GOT3 (cell line): ENCODE data around the gene ATP13A2.
A peak's percentile ranks its signal among the peaks of the same experiment; 100 is the strongest.

ENCODE experiments used
- DNase-seq: peaks from one replicate; lab custom pipeline; 2025; ENCODE audit warnings: mixed read lengths; lab: John Stamatoyannopoulos, UW

The ATP13A2 gene, protein sequence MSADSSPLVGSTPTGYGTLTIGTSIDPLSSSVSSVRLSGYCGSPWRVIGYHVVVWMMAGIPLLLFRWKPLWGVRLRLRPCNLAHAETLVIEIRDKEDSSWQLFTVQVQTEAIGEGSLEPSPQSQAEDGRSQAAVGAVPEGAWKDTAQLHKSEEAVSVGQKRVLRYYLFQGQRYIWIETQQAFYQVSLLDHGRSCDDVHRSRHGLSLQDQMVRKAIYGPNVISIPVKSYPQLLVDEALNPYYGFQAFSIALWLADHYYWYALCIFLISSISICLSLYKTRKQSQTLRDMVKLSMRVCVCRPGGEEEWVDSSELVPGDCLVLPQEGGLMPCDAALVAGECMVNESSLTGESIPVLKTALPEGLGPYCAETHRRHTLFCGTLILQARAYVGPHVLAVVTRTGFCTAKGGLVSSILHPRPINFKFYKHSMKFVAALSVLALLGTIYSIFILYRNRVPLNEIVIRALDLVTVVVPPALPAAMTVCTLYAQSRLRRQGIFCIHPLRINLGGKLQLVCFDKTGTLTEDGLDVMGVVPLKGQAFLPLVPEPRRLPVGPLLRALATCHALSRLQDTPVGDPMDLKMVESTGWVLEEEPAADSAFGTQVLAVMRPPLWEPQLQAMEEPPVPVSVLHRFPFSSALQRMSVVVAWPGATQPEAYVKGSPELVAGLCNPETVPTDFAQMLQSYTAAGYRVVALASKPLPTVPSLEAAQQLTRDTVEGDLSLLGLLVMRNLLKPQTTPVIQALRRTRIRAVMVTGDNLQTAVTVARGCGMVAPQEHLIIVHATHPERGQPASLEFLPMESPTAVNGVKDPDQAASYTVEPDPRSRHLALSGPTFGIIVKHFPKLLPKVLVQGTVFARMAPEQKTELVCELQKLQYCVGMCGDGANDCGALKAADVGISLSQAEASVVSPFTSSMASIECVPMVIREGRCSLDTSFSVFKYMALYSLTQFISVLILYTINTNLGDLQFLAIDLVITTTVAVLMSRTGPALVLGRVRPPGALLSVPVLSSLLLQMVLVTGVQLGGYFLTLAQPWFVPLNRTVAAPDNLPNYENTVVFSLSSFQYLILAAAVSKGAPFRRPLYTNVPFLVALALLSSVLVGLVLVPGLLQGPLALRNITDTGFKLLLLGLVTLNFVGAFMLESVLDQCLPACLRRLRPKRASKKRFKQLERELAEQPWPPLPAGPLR

GRCh38 chr1:17011439-17012307 is at the start of gene ATP13A2:
Gene ATP13A2 (minus strand): TSS chr1:17011928. CDS start chr1:17011738, 190 bp downstream.
- no peak for DNase-seq

- no peak for DNase-seq
These were observed 49.8 kb upstream of the ATP13A2 start for GRCh38 chr1:17061486-17061885.

DNA sequence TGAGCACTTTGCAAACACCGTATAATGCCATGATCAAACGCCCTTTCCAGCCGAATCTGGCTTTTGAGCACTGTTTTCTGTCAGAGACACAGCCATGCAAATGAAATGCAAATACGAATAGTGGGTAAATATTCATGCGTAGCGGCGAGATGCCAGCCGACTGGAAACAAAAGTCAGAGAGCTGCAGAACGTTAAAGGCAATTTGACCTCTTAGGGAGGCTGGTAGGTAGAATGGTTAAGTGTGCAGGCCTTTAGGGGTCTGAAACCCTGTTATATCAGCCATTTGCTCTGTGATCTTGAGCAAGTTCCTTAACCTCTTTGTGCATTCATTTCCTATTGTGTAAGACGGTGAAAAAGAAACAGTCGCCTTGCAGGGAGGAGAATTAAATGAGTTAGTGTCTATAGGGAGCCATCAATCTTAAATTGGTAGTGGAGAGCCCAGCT is 48.6 kb upstream of the ATP13A2 start:
- DNase-seq = no peak

DNA sequence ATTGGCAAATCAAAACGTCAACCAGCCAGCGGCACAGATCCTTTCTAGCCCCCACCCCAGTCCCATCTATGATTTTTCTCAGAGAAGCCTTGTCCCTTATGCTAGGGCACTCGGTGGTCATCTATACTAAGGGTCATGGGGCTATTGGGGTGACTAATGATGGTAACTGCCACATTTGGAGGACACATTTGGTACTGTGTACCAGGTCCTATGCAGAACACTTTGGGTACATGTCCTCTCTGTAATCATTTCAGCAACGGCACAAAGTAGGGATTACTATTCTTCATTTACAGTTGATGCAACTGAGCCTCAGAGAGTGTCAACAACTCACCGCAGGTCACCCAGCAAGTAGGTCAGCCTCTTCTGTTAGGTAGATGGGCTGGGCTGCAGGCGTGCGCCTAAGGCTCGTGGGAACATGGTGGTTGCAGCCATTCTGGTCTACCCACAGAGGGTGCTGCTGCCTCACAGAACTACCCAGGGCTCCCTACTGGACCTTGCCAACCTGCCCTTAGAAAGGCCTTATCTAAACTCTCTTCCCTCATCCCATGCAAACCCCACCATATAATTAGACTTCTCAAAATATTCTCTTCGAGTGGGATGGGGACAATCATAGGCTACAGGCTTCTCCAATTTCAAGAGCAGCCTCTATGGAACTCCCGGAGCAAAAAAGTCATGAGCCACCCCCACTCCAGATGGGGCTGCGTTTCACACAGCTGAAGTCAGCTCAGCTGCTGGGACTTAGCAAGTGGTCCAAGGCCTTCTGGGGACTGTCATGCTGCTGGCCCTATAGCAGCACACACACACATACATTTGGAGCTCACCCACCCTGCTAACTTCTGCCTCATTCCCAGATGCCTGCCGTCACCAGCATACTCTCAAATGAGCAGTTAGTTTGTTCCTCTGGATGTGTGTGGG is 47.9 kb upstream of the ATP13A2 start:
- DNase-seq = peak; percentile 6

- no peak for DNase-seq
These were observed 44.8 kb upstream of the ATP13A2 start for GRCh38 chr1:17056551-17056950.

- DNase-seq = no peak
These were observed 44.1 kb upstream of the ATP13A2 start for GRCh38 chr1:17055801-17056200.

DNA sequence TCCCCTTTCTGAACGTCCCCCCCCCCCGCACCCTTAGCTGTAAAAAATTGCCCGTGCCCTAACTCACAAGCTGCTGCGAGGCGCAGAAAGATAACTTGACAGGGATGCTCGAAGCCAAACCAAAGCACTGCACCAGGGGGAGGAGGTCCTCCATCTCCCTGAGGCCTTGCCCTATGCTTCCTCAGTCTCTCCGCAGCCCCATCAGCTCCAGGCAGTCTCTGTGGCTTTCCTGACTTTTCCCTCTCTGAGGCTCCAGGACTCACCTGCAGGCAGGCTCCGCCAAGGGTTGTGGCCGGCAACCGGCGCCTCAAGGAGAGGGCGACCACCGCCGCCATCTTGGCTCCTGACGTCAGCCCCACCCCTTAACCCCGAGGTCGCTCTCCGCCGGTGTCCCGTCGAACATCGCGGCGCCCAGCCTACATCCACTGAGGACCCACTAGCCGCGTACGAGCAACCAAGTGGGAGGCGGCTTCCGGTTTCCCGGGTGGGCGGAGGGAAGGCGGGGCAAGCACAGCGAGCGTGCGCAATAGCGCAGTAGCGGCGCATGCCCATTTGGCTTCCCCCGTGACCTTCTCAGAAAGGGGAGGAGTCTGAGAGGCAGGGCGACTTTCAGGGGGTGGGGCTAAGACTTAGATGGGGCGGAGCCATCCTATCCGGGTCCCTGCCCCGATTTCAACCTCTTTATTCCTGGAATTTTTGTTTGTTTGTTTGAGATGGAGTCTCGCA is 42.1 kb upstream of the ATP13A2 start, which contains the start of gene SDHB:
Gene SDHB, minus strand, starts transcription at position 348 of the 726 bp plus-strand sequence. Its CDS starts 13 bp downstream, at position 335.
- DNase-seq = peak; percentile 91

DNA sequence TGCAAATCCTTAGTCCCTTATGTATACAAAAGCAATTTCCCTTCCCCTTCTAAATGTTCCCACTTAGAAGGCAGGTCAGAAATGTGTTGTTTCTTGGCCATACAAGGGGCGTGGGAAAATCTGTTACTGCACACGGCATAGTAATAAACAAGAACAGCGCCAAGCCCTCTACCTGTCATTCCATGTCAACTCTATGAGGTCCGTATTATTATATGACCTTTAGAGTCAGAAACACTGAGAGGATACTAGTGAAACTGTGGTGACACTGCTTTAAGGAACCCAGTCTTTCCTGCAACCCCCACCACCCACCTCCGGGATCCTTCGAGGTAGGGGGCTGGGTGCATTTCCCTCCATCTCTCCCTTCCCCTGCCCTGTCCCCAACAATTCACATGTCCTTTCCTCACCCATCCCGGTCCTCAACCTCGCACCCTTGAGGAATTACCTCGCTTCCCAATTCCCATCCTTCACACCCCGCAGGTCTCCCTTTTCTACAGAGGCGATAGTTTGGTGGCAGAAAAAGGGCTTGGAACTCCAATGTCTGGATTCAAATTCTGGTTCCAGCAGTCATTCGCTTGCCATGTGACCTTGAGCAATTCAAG is 41.5 kb upstream of the ATP13A2 start:
- DNase-seq = no peak

DNA sequence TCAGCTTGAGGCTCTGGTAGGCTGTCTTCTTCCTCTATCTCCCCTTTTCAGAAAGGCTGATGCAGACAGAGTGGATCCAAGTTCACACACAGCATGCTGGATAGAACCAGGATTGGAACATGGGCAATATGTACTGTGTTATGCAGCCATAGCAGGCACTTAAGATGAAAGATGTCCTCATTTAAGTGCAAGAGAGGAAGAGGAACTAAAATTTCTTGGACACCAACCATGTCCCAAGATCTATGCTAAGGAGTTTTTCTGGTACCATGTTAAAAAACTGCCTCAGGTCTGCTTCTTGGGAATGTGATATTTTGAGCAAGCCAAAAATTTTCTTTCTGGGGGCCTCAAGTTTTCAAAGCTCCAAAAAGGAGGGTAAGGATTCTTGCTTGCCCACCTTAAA is 40.9 kb upstream of the ATP13A2 start:
- no peak for DNase-seq

GRCh38 chr1:17052038-17052437 is 40.3 kb upstream of the ATP13A2 start:
- DNase-seq = no peak

DNA sequence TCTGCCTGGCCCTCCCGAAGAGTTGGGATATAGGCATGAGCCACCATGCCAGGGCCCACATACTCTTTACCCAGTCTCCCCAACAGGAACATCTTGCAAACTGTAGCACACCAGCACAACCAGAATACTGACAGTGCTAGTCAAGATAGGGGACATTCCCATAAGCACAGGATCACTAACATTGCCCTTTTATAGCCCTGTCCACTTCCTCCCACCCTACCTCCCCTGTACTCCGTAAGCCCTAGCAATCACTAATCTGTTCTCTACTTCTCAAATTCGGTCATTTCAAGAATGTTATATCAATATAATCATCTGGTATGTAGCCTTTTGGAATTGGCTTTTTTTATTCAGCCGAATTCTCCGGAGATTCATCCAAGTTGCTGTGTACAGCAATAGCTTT is 36.2 kb upstream of the ATP13A2 start:
- DNase-seq = no peak

- no peak for DNase-seq
These were observed 34.6 kb upstream of the ATP13A2 start for GRCh38 chr1:17046334-17046657.

DNA sequence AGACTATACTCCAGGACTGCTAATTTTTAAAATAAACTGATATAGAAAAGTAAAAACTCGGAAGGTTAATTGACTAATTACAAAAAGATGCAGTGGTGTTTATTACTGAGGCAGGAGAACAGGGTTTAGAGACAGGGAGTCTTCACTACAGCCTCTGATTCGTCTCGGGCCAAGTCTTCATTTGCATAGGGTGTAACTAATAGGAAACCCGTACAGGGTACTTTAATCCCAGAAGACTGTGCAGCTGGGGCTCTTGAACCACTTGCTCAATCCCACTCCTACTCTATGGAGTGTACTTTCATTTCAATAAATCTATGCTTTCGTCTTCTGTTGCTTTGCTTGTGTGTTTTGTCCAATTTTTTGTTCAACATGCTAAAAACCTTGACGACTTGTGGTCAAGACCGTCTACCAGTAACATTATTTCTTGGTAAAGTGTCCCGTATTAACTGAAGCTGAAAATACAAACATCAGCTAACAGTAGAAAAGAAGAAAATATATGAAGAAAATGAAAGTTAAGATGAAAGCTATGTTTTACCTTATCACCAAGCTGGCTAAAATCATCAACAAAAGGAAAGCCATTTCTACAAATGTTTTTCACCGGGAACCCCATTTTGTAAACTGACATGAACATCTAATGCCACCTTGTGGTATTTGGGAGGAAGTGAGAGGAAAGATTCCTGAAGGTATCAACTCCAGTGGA is 34.1 kb upstream of the ATP13A2 start:
- no peak for DNase-seq

GRCh38 chr1:17045150-17045549 is 33.4 kb upstream of the ATP13A2 start:
- DNase-seq = no peak

- DNase-seq = no peak
These were observed 31.9 kb upstream of the ATP13A2 start for GRCh38 chr1:17043676-17044075.

DNA sequence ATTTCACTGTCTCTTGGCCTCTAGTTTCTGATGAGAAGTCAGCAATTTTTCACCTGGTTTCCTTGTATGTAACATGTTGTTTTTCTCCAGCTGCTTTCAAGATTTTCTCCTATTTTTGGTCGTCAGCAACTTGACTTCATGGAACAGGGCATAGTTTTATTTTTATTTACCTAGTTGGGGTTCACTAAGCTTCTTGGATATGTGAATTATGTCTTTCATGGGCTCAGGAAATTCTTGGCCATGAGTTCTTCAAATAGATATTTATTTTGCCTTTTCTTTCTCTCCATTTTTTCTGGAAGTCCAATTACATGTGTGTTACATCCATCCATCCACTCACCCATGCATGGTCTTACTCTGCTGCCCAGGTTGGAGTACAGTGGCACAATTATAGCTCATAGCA is 28.4 kb upstream of the ATP13A2 start:
- no peak for DNase-seq

GRCh38 chr1:17039522-17039921 is 27.8 kb upstream of the ATP13A2 start:
- DNase-seq = no peak

DNA sequence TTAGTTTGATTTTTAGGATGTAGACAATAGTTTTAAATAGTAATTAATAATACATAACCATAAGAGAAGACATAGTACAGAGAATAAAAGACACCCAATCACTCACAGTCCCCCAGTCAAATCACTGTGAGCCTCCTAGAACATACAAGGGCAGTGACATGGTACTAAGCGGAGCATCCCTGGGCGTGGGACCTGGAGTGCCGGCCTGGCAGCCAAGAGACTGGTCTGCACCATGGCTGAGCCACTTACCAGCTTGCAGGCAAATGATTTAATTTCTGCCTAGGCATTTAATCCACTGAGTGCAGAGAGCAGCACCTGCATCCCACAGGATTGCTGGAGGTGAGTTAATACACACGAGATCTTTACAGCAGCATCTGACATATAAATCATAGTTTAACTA is 21.8 kb upstream of the ATP13A2 start:
- no peak for DNase-seq

DNA sequence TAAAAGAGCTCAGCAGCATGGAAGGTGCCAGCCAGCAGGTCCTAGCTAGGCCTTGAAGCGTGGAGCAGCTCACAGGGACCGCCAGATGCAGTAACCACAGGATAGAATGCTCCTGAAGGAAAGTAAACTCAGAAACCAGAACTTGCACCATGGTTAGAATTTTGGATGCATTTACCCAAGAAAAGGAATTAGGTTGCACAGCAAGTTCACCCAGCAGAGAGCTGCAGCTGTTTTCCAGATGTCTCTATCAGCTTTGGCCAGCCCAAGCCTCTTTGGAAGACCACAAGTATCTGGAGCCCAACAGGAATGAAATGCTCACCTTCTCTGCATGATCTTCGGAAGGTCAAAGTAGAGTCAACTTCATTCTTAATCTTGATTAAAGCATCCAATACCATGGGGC is 21.0 kb upstream of the ATP13A2 start:
- no peak for DNase-seq
